K562 (cell line): Measurements from ENCODE around the gene HOOK1.

ENCODE experiments used
- CHCHD3 ChIP-seq: fragments of 250-450 bp; sonication (Bioruptor Pico); IDR thresholded peaks from 2 replicates; pipeline ENCODE4 v2.1.2; 2022; ENCODE audit warnings: mild to moderate bottlenecking
- HDGF ChIP-seq: fragments of 450-650 bp; IDR thresholded peaks from 2 replicates; pipeline ENCODE4 v1.6.1; 2016
- HNRNPL ChIP-seq: fragments of 200-400 bp; formaldehyde crosslinking; IDR thresholded peaks from 2 replicates; pipeline ENCODE4 v1.6.1; 2017; ENCODE audit warnings: low read depth, mild to moderate bottlenecking, low read length
- ILK ChIP-seq: fragments of 450-650 bp; IDR thresholded peaks from 2 replicates; pipeline ENCODE4 v1.6.1; 2016; ENCODE audit warnings: missing genetic modification characterization, low read depth, mild to moderate bottlenecking, missing compliant biosample characterization, moderate library complexity, borderline replicate concordance
- MAFK ChIP-seq: IDR thresholded peaks from 2 replicates; pipeline ENCODE4 v1.6.1; 2011; ENCODE audit warnings: low read length, improper control_type of control experiment
- MAZ ChIP-seq, 2 experiments: fragments of 450-650 bp in 1 of 2; sonication (generic) in 1 of 2; formaldehyde crosslinking; IDR thresholded peaks in 1 of 2; conservative IDR thresholded peaks in 1 of 2; 2 replicates each; pipeline versions ENCODE4 v1.4.0 to v1.5.0; 2020; ENCODE audit warnings: mild to moderate bottlenecking in 1 of 2, missing genetic modification reagents in 1 of 2
- POLR2A ChIP-seq: fragments of 450-650 bp; conservative IDR thresholded peaks from 2 replicates; pipeline ENCODE4 v1.6.1; 2016
- YY1 ChIP-seq, 3 experiments: IDR thresholded peaks; 2 replicates each; pipeline ENCODE4 v1.6.1; 2011; ENCODE audit warnings: low read length in 2 of 3, mild to moderate bottlenecking in 2 of 3, moderate library complexity in 2 of 3, borderline replicate concordance in 1 of 3, control low read depth in 1 of 3, low read depth in 1 of 3; ENCODE audit not compliant: insufficient read depth in 3 of 3, insufficient replicate concordance in 2 of 3, control insufficient read depth in 1 of 3, insufficient read length in 1 of 3; ENCODE audit errors: extremely low read depth in 1 of 3
- TF ChIP-seq, protein P1 (sequence below): sonication (generic); formaldehyde crosslinking; IDR thresholded peaks from 2 replicates; pipeline ENCODE4 v1.9.0; 2022; ENCODE audit warnings: mild to moderate bottlenecking, missing genetic modification reagents
- TF ChIP-seq, protein P2 (sequence below), 3 experiments: IDR thresholded peaks in 2 of 3; conservative IDR thresholded peaks in 1 of 3; 2 replicates each; pipeline ENCODE4 v1.5.1; 2011 to 2012; ENCODE audit warnings: low read length in 3 of 3, mild to moderate bottlenecking in 3 of 3, control low read depth in 2 of 3, improper control_type of control experiment in 1 of 3, inconsistent platforms in 1 of 3, low read depth in 1 of 3, mixed read lengths in 1 of 3, moderate library complexity in 1 of 3; ENCODE audit not compliant: insufficient read depth in 2 of 3
- TF ChIP-seq, protein P3 (sequence below): sonication (generic); formaldehyde crosslinking; IDR thresholded peaks from 2 replicates; pipeline ENCODE4 v1.8.1; 2023; ENCODE audit warnings: mild to moderate bottlenecking, missing genetic modification reagents, moderate library complexity
- TF ChIP-seq, protein P4 (sequence below): IDR thresholded peaks from 2 replicates; pipeline ENCODE4 v1.6.1; 2014; ENCODE audit warnings: antibody characterized with exemption
- TF ChIP-seq, protein P5 (sequence below): fragments of 250-450 bp; sonication (Bioruptor Pico); IDR thresholded peaks from 2 replicates; pipeline ENCODE4 v1.8.0; 2021; ENCODE audit warnings: moderate library complexity, mild to moderate bottlenecking, inconsistent platforms
- TF ChIP-seq, protein P6 (sequence below): fragments of 450-650 bp; IDR thresholded peaks from 2 replicates; pipeline ENCODE4 v1.7.1; 2018; ENCODE audit warnings: mild to moderate bottlenecking, low read depth; ENCODE audit not compliant: partially characterized antibody

DNA sequence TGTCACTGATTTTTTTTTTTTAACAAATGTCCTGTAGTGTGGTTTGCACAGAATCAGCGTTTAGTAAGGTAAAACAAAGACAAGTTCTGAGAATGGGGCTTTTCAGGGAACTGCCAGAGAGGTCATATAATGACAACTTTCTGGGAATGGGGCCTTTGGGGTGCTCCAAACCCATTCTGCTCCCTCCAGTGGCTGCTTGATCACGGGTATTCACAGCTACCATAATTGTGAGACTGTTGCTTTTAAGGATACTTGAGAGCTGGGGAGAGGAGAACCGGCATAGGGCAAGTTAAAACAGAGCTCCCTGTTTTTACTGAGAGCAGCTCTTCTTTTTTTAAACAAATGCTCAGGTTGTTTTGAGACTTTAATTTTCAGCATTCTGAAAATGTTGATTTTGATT lies 63.6 kb downstream of the HOOK1 start:
- TF ChIP-seq MAFK: no peak
- no peak for TF ChIP-seq ILK (tag)
- no peak for TF ChIP-seq CHCHD3
- TF ChIP-seq YY1 (IDR thresholded peaks at IDR 0.05; ENCODE audit: borderline replicate concordance in 1 of 3, control insufficient read depth in 1 of 3, extremely low read depth in 1 of 3, insufficient read depth in 3 of 3, insufficient read length in 1 of 3, insufficient replicate concordance in 2 of 3, low read depth in 1 of 3, low read length in 2 of 3): no peak
- no peak for TF ChIP-seq HDGF
- TF ChIP-seq, protein P1, sequence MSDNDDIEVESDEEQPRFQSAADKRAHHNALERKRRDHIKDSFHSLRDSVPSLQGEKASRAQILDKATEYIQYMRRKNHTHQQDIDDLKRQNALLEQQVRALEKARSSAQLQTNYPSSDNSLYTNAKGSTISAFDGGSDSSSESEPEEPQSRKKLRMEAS (CRISPR knock-in tag): no peak
- TF ChIP-seq, protein P2, sequence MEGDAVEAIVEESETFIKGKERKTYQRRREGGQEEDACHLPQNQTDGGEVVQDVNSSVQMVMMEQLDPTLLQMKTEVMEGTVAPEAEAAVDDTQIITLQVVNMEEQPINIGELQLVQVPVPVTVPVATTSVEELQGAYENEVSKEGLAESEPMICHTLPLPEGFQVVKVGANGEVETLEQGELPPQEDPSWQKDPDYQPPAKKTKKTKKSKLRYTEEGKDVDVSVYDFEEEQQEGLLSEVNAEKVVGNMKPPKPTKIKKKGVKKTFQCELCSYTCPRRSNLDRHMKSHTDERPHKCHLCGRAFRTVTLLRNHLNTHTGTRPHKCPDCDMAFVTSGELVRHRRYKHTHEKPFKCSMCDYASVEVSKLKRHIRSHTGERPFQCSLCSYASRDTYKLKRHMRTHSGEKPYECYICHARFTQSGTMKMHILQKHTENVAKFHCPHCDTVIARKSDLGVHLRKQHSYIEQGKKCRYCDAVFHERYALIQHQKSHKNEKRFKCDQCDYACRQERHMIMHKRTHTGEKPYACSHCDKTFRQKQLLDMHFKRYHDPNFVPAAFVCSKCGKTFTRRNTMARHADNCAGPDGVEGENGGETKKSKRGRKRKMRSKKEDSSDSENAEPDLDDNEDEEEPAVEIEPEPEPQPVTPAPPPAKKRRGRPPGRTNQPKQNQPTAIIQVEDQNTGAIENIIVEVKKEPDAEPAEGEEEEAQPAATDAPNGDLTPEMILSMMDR (IDR thresholded peaks at IDR 0.05 in 2 of 3, conservative IDR thresholded peaks at IDR 0.05 in 1 of 3; ENCODE audit: insufficient read depth in 2 of 3, low read depth in 1 of 3, low read length in 3 of 3): no peak
- TF ChIP-seq, protein P3, sequence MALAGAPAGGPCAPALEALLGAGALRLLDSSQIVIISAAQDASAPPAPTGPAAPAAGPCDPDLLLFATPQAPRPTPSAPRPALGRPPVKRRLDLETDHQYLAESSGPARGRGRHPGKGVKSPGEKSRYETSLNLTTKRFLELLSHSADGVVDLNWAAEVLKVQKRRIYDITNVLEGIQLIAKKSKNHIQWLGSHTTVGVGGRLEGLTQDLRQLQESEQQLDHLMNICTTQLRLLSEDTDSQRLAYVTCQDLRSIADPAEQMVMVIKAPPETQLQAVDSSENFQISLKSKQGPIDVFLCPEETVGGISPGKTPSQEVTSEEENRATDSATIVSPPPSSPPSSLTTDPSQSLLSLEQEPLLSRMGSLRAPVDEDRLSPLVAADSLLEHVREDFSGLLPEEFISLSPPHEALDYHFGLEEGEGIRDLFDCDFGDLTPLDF (CRISPR knock-in tag): no peak
- TF ChIP-seq, protein P4, sequence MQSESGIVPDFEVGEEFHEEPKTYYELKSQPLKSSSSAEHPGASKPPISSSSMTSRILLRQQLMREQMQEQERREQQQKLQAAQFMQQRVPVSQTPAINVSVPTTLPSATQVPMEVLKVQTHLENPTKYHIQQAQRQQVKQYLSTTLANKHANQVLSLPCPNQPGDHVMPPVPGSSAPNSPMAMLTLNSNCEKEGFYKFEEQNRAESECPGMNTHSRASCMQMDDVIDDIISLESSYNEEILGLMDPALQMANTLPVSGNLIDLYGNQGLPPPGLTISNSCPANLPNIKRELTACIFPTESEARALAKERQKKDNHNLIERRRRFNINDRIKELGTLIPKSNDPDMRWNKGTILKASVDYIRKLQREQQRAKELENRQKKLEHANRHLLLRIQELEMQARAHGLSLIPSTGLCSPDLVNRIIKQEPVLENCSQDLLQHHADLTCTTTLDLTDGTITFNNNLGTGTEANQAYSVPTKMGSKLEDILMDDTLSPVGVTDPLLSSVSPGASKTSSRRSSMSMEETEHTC: no peak
- TF ChIP-seq, protein P5, sequence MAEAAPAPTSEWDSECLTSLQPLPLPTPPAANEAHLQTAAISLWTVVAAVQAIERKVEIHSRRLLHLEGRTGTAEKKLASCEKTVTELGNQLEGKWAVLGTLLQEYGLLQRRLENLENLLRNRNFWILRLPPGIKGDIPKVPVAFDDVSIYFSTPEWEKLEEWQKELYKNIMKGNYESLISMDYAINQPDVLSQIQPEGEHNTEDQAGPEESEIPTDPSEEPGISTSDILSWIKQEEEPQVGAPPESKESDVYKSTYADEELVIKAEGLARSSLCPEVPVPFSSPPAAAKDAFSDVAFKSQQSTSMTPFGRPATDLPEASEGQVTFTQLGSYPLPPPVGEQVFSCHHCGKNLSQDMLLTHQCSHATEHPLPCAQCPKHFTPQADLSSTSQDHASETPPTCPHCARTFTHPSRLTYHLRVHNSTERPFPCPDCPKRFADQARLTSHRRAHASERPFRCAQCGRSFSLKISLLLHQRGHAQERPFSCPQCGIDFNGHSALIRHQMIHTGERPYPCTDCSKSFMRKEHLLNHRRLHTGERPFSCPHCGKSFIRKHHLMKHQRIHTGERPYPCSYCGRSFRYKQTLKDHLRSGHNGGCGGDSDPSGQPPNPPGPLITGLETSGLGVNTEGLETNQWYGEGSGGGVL (CRISPR knock-in tag): no peak
- TF ChIP-seq, protein P6, sequence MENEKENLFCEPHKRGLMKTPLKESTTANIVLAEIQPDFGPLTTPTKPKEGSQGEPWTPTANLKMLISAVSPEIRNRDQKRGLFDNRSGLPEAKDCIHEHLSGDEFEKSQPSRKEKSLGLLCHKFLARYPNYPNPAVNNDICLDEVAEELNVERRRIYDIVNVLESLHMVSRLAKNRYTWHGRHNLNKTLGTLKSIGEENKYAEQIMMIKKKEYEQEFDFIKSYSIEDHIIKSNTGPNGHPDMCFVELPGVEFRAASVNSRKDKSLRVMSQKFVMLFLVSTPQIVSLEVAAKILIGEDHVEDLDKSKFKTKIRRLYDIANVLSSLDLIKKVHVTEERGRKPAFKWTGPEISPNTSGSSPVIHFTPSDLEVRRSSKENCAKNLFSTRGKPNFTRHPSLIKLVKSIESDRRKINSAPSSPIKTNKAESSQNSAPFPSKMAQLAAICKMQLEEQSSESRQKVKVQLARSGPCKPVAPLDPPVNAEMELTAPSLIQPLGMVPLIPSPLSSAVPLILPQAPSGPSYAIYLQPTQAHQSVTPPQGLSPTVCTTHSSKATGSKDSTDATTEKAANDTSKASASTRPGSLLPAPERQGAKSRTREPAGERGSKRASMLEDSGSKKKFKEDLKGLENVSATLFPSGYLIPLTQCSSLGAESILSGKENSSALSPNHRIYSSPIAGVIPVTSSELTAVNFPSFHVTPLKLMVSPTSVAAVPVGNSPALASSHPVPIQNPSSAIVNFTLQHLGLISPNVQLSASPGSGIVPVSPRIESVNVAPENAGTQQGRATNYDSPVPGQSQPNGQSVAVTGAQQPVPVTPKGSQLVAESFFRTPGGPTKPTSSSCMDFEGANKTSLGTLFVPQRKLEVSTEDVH: no peak
- TF ChIP-seq MAZ (CRISPR knock-in tag; conservative IDR thresholded peaks at IDR 0.05 in 1 of 2, IDR thresholded peaks at IDR 0.05 in 1 of 2): no peak
- no peak for TF ChIP-seq POLR2A
- TF ChIP-seq HNRNPL: no peak
